Measurements from ENCODE around the gene CTU2.

The CTU2 gene

DNA sequence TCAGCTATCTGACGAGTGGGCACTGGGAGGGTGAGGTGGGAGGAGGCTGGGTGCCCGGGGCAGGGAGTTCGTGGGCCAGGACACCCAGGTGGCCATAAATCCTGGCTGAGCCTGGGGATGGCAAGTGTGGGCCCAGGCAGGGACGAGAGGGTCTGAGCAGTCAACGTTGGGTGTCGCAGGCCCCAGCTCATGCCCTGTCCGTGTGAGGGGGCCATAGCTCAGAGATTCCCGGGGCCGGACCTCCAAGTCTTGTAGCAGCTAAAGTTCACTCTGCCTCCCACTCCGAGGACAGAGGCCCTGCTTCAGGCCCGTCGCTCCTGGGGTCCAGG, 34.4 kb downstream of the CTU2 start:
- no peaks in the 10 kb centered on the region; the same call in 1 of the 2 replicates for H3K4me1 ChIP-seq (ENCODE audit: control insufficient read depth, insufficient read depth, low read length)
- POLR2A ChIA-PET, result interaction anchor here (0.7 kb wide), 2 partner anchors 30 to 66 kb away, joined by 3 read pairs; no protein-coding TSS in a partner anchor
- H3K9me3 ChIP-seq (ENCODE audit: control insufficient read depth, insufficient read depth, low read depth, low read length), result no peaks in the 10 kb centered on the region
- no peak overlapping the region for H3K27ac ChIP-seq (ENCODE audit: extremely low read depth, low read depth, low read length)
- peaks cover 0 to 35% of the 10 kb centered on the region in 2 experiments; a peak in 1 of 3 replicates for H3K36me3 ChIP-seq (ENCODE audit: control insufficient read depth in 2 of 2, insufficient read depth in 1 of 2, low read length in 2 of 2)
- H3K4me3 ChIP-seq (ENCODE audit: low read depth, low read length), result no peak overlapping the region
- TF ChIP-seq ZFHX2 (tag by site-specific recombination; conservative IDR thresholded peaks at IDR 0.05) (0 out of 2 replicates have a peak, but pooled peaks have one; percentile 6), ZNF311 (tag by site-specific recombination; IDR thresholded peaks at IDR 0.05; ENCODE audit: borderline replicate concordance) (no peak), SP7 (tag by site-specific recombination; IDR thresholded peaks at IDR 0.05) (no peak), EGR2 (tag by site-specific recombination; IDR thresholded peaks at IDR 0.05; ENCODE audit: low read depth) (peak; percentile 25; the same call in 1 of the 2 replicates)
- TF ChIP-seq, protein P1, sequence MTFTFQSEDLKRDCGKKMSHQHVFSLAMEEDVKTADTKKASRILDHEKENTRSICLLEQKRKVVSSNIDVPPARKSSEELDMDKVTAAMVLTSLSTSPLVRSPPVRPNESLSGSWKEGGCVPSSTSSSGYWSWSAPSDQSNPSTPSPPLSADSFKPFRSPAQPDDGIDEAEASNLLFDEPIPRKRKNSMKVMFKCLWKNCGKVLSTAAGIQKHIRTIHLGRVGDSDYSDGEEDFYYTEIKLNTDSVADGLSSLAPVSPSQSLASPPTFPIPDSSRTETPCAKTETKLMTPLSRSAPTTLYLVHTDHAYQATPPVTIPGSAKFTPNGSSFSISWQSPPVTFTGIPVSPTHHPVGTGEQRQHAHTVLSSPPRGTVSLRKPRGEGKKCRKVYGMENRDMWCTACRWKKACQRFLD (tag by site-specific recombination; IDR thresholded peaks at IDR 0.05), result no peak
- TF ChIP-seq, protein P2, sequence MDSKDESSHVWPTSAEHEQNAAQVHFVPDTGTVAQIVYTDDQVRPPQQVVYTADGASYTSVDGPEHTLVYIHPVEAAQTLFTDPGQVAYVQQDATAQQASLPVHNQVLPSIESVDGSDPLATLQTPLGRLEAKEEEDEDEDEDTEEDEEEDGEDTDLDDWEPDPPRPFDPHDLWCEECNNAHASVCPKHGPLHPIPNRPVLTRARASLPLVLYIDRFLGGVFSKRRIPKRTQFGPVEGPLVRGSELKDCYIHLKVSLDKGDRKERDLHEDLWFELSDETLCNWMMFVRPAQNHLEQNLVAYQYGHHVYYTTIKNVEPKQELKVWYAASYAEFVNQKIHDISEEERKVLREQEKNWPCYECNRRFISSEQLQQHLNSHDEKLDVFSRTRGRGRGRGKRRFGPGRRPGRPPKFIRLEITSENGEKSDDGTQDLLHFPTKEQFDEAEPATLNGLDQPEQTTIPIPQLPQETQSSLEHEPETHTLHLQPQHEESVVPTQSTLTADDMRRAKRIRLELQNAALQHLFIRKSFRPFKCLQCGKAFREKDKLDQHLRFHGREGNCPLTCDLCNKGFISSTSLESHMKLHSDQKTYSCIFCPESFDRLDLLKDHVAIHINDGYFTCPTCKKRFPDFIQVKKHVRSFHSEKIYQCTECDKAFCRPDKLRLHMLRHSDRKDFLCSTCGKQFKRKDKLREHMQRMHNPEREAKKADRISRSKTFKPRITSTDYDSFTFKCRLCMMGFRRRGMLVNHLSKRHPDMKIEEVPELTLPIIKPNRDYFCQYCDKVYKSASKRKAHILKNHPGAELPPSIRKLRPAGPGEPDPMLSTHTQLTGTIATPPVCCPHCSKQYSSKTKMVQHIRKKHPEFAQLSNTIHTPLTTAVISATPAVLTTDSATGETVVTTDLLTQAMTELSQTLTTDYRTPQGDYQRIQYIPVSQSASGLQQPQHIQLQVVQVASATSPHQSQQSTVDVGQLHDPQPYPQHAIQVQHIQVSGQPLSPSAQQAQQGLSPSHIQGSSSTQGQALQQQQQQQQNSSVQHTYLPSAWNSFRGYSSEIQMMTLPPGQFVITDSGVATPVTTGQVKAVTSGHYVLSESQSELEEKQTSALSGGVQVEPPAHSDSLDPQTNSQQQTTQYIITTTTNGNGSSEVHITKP (tag by site-specific recombination; IDR thresholded peaks at IDR 0.05), result no peak
- TF ChIP-seq, protein P3, sequence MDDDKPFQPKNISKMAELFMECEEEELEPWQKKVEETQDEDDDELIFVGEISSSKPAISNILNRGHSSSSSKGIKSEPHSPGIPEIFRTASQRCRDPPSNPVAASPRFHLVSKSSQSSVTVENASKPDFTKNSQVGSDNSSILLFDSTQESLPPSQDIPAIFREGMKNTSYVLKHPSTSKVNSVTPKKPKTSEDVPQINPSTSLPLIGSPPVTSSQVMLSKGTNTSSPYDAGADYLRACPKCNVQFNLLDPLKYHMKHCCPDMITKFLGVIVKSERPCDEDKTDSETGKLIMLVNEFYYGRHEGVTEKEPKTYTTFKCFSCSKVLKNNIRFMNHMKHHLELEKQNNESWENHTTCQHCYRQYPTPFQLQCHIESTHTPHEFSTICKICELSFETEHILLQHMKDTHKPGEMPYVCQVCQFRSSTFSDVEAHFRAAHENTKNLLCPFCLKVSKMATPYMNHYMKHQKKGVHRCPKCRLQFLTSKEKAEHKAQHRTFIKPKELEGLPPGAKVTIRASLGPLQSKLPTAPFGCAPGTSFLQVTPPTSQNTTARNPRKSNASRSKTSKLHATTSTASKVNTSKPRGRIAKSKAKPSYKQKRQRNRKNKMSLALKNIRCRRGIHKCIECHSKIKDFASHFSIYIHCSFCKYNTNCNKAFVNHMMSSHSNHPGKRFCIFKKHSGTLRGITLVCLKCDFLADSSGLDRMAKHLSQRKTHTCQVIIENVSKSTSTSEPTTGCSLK (tag by site-specific recombination; IDR thresholded peaks at IDR 0.05), result no peak
- CTCF ChIA-PET, result interaction anchor here (1.1 to 1.5 kb wide), 2 partner anchors 20 to 43 kb away, joined by 3 read pairs; no protein-coding TSS in a partner anchor

DNA sequence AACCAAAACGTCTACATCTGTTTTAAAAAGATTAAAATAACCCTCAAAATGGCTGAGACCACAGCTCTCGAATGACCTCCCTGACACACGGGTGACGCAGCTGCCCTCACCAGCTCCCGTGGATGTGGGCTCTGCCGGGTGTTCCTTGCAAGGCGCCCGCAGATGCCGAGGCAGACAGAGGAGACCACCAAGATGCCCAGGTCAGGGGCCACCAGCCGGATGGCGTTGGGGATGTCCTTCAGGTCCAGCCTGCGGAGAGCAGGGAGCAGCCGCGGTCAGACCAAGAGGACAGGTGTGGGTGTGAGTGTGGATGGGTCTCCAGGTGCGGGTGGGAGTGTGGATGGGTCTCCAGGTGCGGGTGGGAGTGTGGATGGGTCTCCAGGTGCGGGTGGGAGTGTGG, 35.1 kb downstream of the CTU2 start:
- no peaks in the 10 kb centered on the region for H3K9me3 ChIP-seq (ENCODE audit: control insufficient read depth, insufficient read depth, low read depth, low read length)
- H3K36me3 ChIP-seq (ENCODE audit: control insufficient read depth in 2 of 2, insufficient read depth in 1 of 2, low read length in 2 of 2), result peaks cover 0 to 29% of the 10 kb centered on the region in 2 experiments; a peak in 1 of 3 replicates
- H3K4me1 ChIP-seq (ENCODE audit: control insufficient read depth, insufficient read depth, low read length), result no peaks in the 10 kb centered on the region; the same call in 1 of the 2 replicates
- H3K4me3 ChIP-seq (ENCODE audit: low read depth, low read length), result no peak overlapping the region
- POLR2A ChIA-PET, result no interaction called here
- CTCF ChIA-PET, result interaction anchor here (1.1 kb wide), 1 partner anchor 43 kb away, joined by 3 read pairs; no protein-coding TSS in a partner anchor
- no peak overlapping the region for H3K27ac ChIP-seq (ENCODE audit: extremely low read depth, low read depth, low read length)
- no peak for TF ChIP-seq ZNF560 (tag by site-specific recombination; IDR thresholded peaks at IDR 0.05; ENCODE audit: borderline replicate concordance)
- TF ChIP-seq ZFP41 (tag by site-specific recombination; IDR thresholded peaks at IDR 0.05; ENCODE audit: borderline replicate concordance), result no peak
- no peak for TF ChIP-seq ZNF184 (tag by site-specific recombination; IDR thresholded peaks at IDR 0.05)
- TF ChIP-seq ZNF530 (tag by site-specific recombination; IDR thresholded peaks at IDR 0.05; ENCODE audit: low read depth), result no peak
- TF ChIP-seq ZNF416 (tag by site-specific recombination; IDR thresholded peaks at IDR 0.05), result no peak
- TF ChIP-seq SALL2 (tag by site-specific recombination; IDR thresholded peaks at IDR 0.05; ENCODE audit: borderline replicate concordance), result no peak
- no peak for TF ChIP-seq ZNF404 (tag by site-specific recombination; IDR thresholded peaks at IDR 0.05)
- TF ChIP-seq ZNF707 (tag by site-specific recombination; IDR thresholded peaks at IDR 0.05), result no peak
- TF ChIP-seq KLF16 (tag by site-specific recombination; IDR thresholded peaks at IDR 0.05), result no peak
- TF ChIP-seq ZNF354C (tag by site-specific recombination; IDR thresholded peaks at IDR 0.05; ENCODE audit: borderline replicate concordance, low read depth), result no peak
- TF ChIP-seq ZNF658 (tag by site-specific recombination; IDR thresholded peaks at IDR 0.05), result no peak
- no peak for TF ChIP-seq ZNF571 (tag by site-specific recombination; IDR thresholded peaks at IDR 0.05)
- no peak for TF ChIP-seq ZNF155 (tag by site-specific recombination; IDR thresholded peaks at IDR 0.05)
- TF ChIP-seq, protein P4, sequence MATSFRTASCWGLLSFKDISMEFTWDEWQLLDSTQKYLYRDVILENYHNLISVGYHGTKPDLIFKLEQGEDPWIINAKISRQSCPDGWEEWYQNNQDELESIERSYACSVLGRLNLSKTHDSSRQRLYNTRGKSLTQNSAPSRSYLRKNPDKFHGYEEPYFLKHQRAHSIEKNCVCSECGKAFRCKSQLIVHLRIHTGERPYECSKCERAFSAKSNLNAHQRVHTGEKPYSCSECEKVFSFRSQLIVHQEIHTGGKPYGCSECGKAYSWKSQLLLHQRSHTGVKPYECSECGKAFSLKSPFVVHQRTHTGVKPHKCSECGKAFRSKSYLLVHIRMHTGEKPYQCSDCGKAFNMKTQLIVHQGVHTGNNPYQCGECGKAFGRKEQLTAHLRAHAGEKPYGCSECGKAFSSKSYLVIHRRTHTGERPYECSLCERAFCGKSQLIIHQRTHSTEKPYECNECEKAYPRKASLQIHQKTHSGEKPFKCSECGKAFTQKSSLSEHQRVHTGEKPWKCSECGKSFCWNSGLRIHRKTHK (tag by site-specific recombination; IDR thresholded peaks at IDR 0.05), result no peak
- no peak for TF ChIP-seq ZSCAN16 (tag by site-specific recombination; IDR thresholded peaks at IDR 0.05)
- no peak for TF ChIP-seq EGR2 (tag by site-specific recombination; IDR thresholded peaks at IDR 0.05; ENCODE audit: low read depth)
- TF ChIP-seq, protein P5, sequence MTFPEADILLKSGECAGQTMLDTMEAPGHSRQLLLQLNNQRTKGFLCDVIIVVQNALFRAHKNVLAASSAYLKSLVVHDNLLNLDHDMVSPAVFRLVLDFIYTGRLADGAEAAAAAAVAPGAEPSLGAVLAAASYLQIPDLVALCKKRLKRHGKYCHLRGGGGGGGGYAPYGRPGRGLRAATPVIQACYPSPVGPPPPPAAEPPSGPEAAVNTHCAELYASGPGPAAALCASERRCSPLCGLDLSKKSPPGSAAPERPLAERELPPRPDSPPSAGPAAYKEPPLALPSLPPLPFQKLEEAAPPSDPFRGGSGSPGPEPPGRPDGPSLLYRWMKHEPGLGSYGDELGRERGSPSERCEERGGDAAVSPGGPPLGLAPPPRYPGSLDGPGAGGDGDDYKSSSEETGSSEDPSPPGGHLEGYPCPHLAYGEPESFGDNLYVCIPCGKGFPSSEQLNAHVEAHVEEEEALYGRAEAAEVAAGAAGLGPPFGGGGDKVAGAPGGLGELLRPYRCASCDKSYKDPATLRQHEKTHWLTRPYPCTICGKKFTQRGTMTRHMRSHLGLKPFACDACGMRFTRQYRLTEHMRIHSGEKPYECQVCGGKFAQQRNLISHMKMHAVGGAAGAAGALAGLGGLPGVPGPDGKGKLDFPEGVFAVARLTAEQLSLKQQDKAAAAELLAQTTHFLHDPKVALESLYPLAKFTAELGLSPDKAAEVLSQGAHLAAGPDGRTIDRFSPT (tag by site-specific recombination; IDR thresholded peaks at IDR 0.05), result no peak
- no peak for TF ChIP-seq ZNF16 (tag by site-specific recombination; IDR thresholded peaks at IDR 0.05; ENCODE audit: low read depth)
- no peak for TF ChIP-seq MEIS1 (CRISPR knock-in tag; IDR thresholded peaks at IDR 0.05; ENCODE audit: borderline replicate concordance)

Measured in HEK293 (cell line).